PC-3 (cell line): ENCODE data around the gene CETN1. TPM values are rescaled to one million over a fixed set of nuclear protein-coding genes. Genes with fewer than 3 reads are reported as not detected.

Source experiments
- ATAC-seq: fragments of 200-7000 bp; cut with Tn5 transposase; 2 replicates; pipeline ENCODE4 v1.9.1; 2020; ENCODE audit warnings: mild to moderate bottlenecking, moderate library complexity
- BruUV-seq: library from RNA; stranded (reverse); fragments of 400-500 nt; replicated peaks from 2 replicates; lab custom pipeline; 2021; lab: Mats Ljungman, UMichigan
- CTCF ChIA-PET: fragments of 300-600 bp; sonication (Branson Sonifier 250); formaldehyde crosslinking; loops from one replicate; lab custom pipeline; 2022; ENCODE audit warnings: antibody characterized with exemption; lab: Charles Lee
- POLR2A ChIA-PET: fragments of 300-600 bp; sonication (Branson Sonifier 250); formaldehyde crosslinking; loops from one replicate; lab custom pipeline; 2022; ENCODE audit warnings: antibody characterized with exemption; ENCODE audit not compliant: unreplicated experiment; lab: Charles Lee
- DNase-seq: peaks from one replicate; pipeline ENCODE4 v3.0.0-alpha.2; 2015
- H2AFZ ChIP-seq: fragments of 300-600 bp; sonication (generic); 2 replicates; pipeline ENCODE4 v1.6.0; 2016; ENCODE audit warnings: antibody characterized with exemption, low read length
- H3F3A ChIP-seq: fragments of 300-600 bp; sonication (generic); one replicate; pipeline ENCODE4 v1.6.0; 2017; ENCODE audit warnings: antibody characterized with exemption, low read length, control low read depth, mild to moderate bottlenecking; ENCODE audit not compliant: unreplicated experiment
- H3K27ac ChIP-seq: fragments of 300-600 bp; sonication (generic); 2 replicates; pipeline ENCODE4 v1.5.1; 2016; ENCODE audit warnings: mild to moderate bottlenecking, low read length
- H3K27me3 ChIP-seq: fragments of 300-600 bp; sonication (generic); 2 replicates; pipeline ENCODE4 v1.6.1; 2016; ENCODE audit warnings: low read length, mixed read lengths
- H3K36me3 ChIP-seq: fragments of 300-600 bp; sonication (generic); 2 replicates; pipeline ENCODE4 v1.6.1; 2016; ENCODE audit warnings: low read depth, mixed run types, low read length, mixed read lengths
- H3K4me1 ChIP-seq: fragments of 300-600 bp; sonication (generic); 2 replicates; pipeline ENCODE4 v1.5.1; 2016; ENCODE audit warnings: low read length; ENCODE audit not compliant: insufficient read depth
- H3K4me2 ChIP-seq: fragments of 300-600 bp; sonication (generic); 2 replicates; pipeline ENCODE4 v1.6.0; 2016; ENCODE audit warnings: low read length
- H3K4me3 ChIP-seq: fragments of 300-600 bp; sonication (generic); 2 replicates; pipeline ENCODE4 v1.5.1; 2016; ENCODE audit warnings: mild to moderate bottlenecking, low read length, mixed read lengths
- H3K79me2 ChIP-seq: fragments of 300-600 bp; sonication (generic); 2 replicates; pipeline ENCODE4 v1.6.1; 2017; ENCODE audit warnings: low read length, mixed read lengths
- H3K9ac ChIP-seq: fragments of 300-600 bp; sonication (generic); 2 replicates; pipeline ENCODE4 v1.6.0; 2016; ENCODE audit warnings: mild to moderate bottlenecking, low read length
- H3K9me2 ChIP-seq: fragments of 300-600 bp; sonication (generic); replicated peaks from 2 replicates; pipeline ENCODE4 v1.6.1; 2016; ENCODE audit warnings: mixed run types, low read length, mixed read lengths
- H3K9me3 ChIP-seq: fragments of 300-600 bp; sonication (generic); 2 replicates; pipeline ENCODE4 v1.6.1; 2016; ENCODE audit warnings: low read length, mixed read lengths
- H4K20me1 ChIP-seq: fragments of 300-600 bp; sonication (generic); 2 replicates; pipeline ENCODE4 v1.6.1; 2016; ENCODE audit warnings: low read length, mixed read lengths
- EZH2 ChIP-seq: fragments of 300-600 bp; sonication (generic); IDR thresholded peaks from one replicate; pipeline ENCODE4 v1.6.1; 2017; ENCODE audit warnings: antibody characterized with exemption, mild to moderate bottlenecking, low read length; ENCODE audit not compliant: unreplicated experiment
- EZH2phosphoT487 ChIP-seq: fragments of 300-600 bp; sonication (generic); IDR thresholded peaks from 2 replicates; pipeline ENCODE4 v1.6.1; 2018; ENCODE audit warnings: mild to moderate bottlenecking, antibody characterized with exemption, low read length, borderline replicate concordance
- intact Hi-C: fragments of 100-400 bp; cut with micrococcal nuclease; formaldehyde crosslinking; loops from 2 replicates; pipeline ENCODE4 v1.9.0; 2023
- total RNA-seq: library from RNA; depleted of rRNA; stranded (reverse); fragments of >200 nt; gene quantifications from 2 replicates; pipeline ENCODE4 v1.2.3, GENCODE V29; 2014
- TF ChIP-seq, protein P1 (sequence below): fragments of 300-600 bp; sonication (generic); conservative IDR thresholded peaks from 2 replicates; pipeline ENCODE4 v1.5.1; 2017; ENCODE audit warnings: antibody characterized with exemption, low read depth, mild to moderate bottlenecking, low read length

Gene CETN1
- total RNA-seq, 1 experiment from 2014 or later = not detected

DNA sequence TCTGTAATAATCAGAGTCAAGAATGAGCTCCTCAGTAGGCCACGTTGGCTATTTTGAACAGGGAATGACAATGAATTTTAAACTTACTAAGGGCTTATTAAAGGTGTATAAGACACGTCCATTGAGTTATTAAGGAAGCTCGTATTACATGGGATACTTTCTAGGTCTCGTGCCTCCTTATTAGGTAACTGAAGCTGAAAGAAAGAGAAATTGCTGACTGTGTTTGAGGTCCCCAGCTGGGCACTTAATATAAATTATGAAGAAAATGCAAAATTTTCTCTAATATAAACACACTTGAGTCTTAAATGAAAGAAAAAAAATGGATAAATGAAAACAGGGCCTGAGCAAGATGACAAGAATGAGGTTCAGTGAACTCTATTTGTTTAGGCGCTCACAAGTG, 38.4 kb downstream of the CETN1 start:
- no peak for TF ChIP-seq EZH2
- TF ChIP-seq, protein P1, sequence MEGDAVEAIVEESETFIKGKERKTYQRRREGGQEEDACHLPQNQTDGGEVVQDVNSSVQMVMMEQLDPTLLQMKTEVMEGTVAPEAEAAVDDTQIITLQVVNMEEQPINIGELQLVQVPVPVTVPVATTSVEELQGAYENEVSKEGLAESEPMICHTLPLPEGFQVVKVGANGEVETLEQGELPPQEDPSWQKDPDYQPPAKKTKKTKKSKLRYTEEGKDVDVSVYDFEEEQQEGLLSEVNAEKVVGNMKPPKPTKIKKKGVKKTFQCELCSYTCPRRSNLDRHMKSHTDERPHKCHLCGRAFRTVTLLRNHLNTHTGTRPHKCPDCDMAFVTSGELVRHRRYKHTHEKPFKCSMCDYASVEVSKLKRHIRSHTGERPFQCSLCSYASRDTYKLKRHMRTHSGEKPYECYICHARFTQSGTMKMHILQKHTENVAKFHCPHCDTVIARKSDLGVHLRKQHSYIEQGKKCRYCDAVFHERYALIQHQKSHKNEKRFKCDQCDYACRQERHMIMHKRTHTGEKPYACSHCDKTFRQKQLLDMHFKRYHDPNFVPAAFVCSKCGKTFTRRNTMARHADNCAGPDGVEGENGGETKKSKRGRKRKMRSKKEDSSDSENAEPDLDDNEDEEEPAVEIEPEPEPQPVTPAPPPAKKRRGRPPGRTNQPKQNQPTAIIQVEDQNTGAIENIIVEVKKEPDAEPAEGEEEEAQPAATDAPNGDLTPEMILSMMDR = no peak
- TF ChIP-seq EZH2phosphoT487 = no peak
- Histone ChIP-seq H3K9me2 (no peaks in the 10 kb centered on the region), H4K20me1 (no peaks in the 10 kb centered on the region), H3F3A (no peaks in the 10 kb centered on the region), H3K79me2 (no peaks in the 10 kb centered on the region), H3K36me3 (no peaks in the 10 kb centered on the region), H3K9me3 (no peaks in the 10 kb centered on the region), H3K9ac (no peak overlapping the region), H3K27ac (no peak overlapping the region), H3K27me3 (peaks cover 36% of the 10 kb centered on the region; the same call in 1 of the 2 replicates), H3K4me2 (no peak overlapping the region), H3K4me1 (no peaks in the 10 kb centered on the region), H2AFZ (no peak overlapping the region), H3K4me3 (no peak overlapping the region)
- ChIA-PET CTCF (interaction anchor here (0.7 kb wide), 1 partner anchor 212 kb away, joined by 3 read pairs; no protein-coding TSS in a partner anchor), POLR2A (no interaction called here)
- no peak for DNase-seq
- intact Hi-C loops = loop anchor here (5.0 to 10.0 kb wide), 2 partner anchors 121 to 144 kb away; no protein-coding TSS in a partner anchor
- no peak for ATAC-seq
- no TSS peak for BruUV-seq

DNA sequence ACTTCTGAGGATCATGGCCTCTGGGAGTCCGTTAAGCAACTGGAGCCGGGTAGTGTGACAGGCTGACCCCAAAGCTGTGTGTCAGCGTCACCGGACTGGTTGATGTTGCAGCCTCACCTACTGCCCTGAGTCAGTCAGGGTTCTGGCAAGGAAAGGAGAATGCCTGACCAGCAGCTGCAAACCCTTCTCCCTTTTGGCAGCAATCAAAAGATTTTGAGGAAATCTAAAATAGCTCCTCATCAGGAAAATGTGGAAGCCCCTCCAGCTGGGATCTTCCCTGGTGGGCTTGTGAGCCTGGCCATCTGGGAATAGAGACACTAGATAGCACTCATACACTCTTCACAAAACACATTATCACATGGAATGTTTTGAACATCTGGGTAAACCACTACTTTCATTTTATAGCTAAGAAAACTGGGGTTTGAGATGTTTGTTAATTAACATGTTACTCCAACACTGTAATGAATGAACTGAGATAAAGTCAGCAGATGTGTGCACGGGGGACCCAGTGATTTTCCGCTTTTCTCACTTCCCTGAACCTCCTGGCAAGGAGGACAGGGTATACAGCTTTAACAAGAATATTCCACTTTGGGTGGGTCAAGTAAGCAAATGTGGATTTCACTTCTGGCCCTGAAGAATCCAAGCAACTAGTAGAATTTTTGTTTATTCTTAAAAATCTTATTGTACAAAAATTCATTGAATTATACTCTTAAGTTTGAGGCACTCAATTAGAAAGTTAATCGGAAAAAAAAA, 41.3 kb downstream of the CETN1 start:
- intact Hi-C loops = loop anchor here (5.0 kb wide), 1 partner anchor 96 kb away; no protein-coding TSS in a partner anchor
- H3K27ac ChIP-seq = no peak overlapping the region
- ATAC-seq (no peak), DNase-seq (no peak)
- H3K9ac ChIP-seq = no peak overlapping the region
- ChIA-PET POLR2A (no interaction called here), CTCF (no interaction called here)
- TF ChIP-seq, protein P1 = no peak
- TF ChIP-seq EZH2 (no peak), EZH2phosphoT487 (no peak)
- no peaks in the 10 kb centered on the region for H3F3A ChIP-seq
- H3K4me3 ChIP-seq = no peak overlapping the region
- no peak overlapping the region for H2AFZ ChIP-seq
- no TSS peak for BruUV-seq
- no peaks in the 10 kb centered on the region for H4K20me1 ChIP-seq
- peaks cover 25% of the 10 kb centered on the region; the same call in 1 of the 2 replicates for H3K27me3 ChIP-seq
- H3K4me1 ChIP-seq = no peaks in the 10 kb centered on the region
- H3K9me2 ChIP-seq = no peaks in the 10 kb centered on the region
- H3K36me3 ChIP-seq = no peaks in the 10 kb centered on the region
- no peaks in the 10 kb centered on the region for H3K79me2 ChIP-seq
- H3K4me2 ChIP-seq = no peak overlapping the region
- H3K9me3 ChIP-seq = no peaks in the 10 kb centered on the region

DNA sequence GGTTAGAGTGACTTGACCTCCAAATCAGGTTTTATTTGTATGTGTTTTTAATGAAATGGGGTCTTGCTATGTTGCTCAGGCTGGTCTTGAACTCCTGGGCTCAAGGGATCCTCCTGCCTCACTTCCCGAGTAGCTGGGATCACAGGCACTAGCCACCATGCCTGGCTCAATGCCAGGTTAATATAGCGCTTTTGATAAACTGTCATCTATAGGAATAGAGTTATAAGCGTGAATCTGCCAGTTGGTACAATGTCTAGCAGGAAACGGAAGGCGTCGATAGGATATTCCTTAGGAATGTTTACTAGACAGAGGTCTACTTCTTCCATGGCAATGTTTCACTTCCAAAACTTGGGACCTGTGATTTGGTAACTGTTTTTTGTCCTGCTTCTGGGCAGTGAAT, 42.1 kb downstream of the CETN1 start:
- H3K9me3 ChIP-seq = no peaks in the 10 kb centered on the region
- H3K9ac ChIP-seq = no peak overlapping the region
- no peak overlapping the region for H3K27ac ChIP-seq
- no TSS peak for BruUV-seq
- ATAC-seq (no peak), DNase-seq (no peak)
- H3K4me2 ChIP-seq = no peak overlapping the region
- H3K9me2 ChIP-seq = no peaks in the 10 kb centered on the region
- H3K79me2 ChIP-seq = no peaks in the 10 kb centered on the region
- H2AFZ ChIP-seq = no peak overlapping the region
- intact Hi-C loops = loop anchor here (5.0 kb wide), 1 partner anchor 95 kb away; no protein-coding TSS in a partner anchor
- ChIA-PET CTCF (no interaction called here), POLR2A (no interaction called here)
- no peaks in the 10 kb centered on the region for H4K20me1 ChIP-seq
- H3K4me3 ChIP-seq = no peak overlapping the region
- H3F3A ChIP-seq = no peaks in the 10 kb centered on the region
- no peaks in the 10 kb centered on the region for H3K36me3 ChIP-seq
- peaks cover 29% of the 10 kb centered on the region; the same call in 1 of the 2 replicates for H3K27me3 ChIP-seq
- no peak for TF ChIP-seq EZH2phosphoT487
- TF ChIP-seq EZH2 = no peak
- TF ChIP-seq, protein P1 = no peak
- no peaks in the 10 kb centered on the region for H3K4me1 ChIP-seq
